NCI-H2029 (cell line): Measurements from ENCODE around the gene RANBP3L.
"Not testable (repeated sequence)": the region's sequence is repeated elsewhere in the genome, so short reads cannot be mapped to it uniquely, and the experiment has no call there.

Source experiments
- DNase-seq: peaks from one replicate; lab custom pipeline; 2025; lab: John Stamatoyannopoulos, UW

The RANBP3L gene

DNA sequence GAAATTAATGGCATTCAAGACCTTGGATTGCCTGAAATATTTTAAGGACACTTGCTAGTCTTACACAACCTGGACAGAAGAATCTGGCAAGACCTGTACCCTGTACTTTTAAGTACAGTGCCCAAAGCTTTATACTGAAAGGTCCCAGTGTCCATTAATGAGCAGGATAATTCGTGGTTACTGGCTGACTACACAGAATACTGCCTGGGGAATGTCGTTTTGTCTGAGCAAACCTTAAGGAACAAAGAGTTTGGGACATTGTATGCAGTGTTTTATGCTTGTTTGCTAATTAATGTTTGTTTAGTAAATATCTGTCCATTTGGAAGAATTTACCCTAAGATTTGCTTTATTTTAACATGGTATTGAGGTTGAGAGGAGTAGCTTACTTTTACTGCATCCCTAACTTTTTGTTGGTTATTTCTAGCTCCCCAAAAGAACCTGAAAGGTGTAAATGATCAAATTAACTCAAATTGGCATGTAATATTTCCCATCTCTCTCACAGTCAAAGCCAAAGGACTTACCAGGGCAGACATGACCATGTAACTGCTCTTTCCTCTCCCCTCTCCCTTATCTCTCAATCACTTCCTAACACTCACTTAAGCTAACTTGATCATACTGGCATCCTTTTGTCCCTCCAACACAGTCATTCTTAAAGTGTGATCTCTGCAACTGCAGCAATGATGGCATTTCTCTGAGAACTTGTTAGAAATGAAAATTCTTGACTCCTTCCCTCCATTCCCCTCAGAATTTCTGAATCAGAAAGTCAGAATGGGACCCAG is 15.7 kb downstream of the RANBP3L start:
- no peak for DNase-seq

DNA sequence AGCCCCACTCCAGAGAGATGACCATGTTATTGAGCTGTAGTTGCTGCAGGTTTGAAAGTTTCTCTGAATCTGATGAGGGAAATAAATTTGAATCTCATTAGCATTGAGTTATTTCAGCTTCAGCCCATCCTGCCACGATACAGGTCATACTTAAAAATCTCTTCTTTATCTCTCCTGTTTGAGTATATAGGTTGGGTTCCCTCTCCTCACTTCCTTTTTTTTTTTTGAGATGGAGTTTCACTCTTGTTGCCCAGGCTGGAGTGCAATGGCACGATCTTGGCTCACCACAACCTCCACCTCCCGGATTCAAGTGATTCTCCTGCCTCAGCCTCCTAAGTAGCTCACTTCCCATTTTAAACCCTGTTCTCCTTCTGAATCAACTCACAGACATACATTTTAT is 17.9 kb downstream of the RANBP3L start:
- DNase-seq: not testable (repeated sequence)

DNA sequence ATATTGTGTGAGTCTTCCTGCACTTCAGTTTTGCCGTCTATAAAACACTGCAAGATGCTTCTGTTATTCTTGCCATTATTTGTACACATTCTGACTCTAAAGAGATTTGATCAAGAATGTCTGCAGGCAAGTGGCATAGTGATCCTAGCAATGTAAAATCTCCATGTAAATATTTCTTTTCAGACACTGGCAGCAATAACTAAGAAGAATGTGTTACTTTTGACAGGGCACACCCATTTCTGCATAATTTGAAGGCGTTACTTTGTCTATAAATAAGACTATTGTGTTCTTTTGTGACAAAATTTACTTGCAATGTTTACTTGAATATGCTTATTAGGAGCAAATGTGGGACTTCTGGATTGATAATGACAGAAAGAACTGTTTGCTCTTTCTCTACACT is 20.1 kb downstream of the RANBP3L start:
- DNase-seq: no peak

DNA sequence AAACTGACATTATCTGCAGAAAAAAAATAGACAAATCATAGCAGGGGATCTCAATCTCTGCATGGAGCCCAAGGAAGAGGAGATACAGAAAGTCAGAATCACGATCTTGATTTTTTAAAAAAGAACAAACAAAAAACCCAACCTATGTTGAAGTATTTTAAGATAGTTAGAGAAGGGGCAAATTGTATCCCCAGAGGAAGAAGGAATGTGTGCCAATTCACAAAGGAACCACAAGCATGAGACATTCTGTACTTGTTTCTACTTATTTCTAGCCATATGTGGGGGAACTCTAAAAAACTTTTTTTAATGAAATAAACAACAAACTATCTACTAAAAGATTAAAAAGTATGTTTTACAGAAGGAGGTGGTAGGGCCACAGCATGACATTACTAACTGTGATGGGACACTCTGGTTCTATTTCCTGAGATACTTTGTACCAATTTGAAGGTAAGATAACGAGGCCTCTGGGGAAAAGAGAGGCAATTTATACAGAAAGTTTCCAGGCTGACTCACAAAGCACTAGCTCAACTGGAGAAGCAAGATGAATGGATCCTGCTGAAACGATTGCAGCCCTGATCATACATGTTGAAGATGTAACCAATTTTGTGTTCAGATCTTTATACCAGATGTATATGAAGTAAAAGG is 22.5 kb downstream of the RANBP3L start:
- no peak for DNase-seq

DNA sequence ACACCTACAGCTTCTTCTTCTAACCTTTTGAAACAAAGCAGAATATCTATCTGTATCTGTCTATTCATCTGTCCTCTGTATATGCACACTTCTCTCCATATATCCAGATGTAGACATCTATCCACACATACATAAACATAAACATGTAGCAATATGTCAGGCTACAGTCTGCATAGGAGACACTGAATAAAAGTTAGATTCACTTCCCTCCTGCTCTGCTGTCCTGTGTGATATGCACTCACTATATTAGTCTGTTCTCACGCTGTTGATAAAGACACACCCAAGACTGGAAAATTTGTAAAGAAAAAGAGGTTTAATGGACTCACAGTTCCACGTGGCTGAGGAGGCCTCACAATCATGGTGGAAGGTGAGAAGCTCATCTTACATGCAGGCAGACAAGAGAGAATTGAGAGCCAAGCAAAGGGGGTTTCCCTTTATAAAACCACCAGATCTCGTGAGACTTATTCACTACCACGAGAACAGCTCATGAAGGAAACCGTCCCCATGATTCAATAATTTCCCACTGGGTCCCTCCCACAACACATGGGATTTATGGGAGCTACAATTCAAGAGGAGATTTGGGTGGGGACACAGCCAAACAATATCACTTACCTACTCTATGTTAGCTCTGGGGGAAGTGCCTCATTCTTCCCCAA is 24.1 kb downstream of the RANBP3L start:
- DNase-seq: no peak

DNA sequence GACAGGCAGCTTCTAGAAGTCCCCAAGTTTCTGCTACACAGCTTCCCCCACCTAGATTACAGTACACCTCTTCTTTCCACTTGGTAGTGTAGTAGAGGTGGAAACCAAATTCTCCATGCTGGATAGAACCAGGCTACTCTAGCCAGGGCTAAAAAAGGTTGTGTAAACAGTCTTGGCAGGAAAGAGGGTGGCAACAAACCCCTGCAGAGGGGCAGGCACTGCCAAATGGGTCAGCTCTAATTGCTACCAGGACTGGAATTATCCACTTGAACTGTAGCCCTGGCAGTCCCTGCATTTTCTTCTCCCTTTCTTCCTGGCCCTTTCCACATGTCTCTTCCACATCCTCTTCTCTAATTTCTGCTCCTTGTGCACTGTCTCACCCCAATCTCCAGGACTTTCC is 24.8 kb downstream of the RANBP3L start:
- DNase-seq: peak; percentile 15

DNA sequence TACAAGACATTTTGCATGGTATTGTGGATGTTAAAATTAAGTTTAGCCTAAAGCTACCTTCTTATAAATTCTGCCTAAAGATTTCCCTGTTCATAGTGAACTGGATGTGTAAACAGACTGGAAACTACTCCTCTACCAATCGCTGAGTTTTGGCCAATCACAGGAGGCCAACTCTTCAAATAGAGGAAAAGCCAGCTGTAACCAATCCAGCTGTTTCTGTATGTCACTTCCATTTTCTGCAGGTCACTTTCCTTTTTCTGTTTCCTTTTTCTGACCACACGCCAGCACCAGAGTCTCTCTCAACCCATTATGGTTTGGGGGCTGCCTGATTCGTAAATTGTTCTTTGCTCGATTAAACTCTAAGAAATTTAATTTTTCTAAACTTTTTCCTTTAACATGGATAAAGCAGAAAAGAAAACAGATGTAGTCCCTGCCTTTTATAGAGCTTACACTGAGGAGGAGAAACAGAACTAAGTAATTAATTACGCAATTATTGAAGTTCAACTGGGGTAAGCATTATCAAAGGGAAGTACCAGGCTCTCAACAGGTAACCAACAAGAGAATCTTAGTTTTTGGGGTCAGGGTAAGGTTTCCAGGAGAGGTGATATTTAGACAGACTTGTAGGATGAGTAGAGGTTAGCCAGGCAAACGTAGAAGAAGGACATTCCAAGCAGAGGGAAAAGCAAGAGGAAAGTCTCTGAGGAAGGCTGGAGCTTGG is 27.7 kb downstream of the RANBP3L start:
- no peak for DNase-seq

DNA sequence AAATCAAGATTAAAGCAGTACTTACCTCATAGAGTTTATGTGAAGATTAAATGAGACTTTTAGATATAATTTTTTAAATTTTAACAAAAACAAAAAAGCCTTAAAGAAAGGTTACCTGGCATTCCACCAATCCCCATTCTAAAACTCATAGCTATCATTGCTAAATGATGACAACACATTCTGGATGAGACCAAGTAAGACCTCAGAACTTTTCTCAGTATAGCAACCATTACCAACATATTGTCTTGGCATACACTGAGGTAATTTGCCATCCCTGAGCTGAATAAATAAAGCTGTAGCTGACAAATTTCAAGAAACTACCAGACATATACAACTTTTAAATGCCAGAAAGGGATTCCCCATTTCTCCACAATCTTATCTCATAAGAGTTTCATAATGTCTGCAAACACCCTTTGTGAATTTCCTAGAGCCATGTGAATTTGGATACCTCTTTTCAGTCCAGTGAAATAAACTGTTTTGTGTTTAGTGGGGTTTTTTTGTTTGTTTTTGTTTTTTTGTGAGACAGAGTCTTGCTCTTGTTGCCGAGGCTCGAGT is 29.5 kb downstream of the RANBP3L start:
- DNase-seq: no peak

DNA sequence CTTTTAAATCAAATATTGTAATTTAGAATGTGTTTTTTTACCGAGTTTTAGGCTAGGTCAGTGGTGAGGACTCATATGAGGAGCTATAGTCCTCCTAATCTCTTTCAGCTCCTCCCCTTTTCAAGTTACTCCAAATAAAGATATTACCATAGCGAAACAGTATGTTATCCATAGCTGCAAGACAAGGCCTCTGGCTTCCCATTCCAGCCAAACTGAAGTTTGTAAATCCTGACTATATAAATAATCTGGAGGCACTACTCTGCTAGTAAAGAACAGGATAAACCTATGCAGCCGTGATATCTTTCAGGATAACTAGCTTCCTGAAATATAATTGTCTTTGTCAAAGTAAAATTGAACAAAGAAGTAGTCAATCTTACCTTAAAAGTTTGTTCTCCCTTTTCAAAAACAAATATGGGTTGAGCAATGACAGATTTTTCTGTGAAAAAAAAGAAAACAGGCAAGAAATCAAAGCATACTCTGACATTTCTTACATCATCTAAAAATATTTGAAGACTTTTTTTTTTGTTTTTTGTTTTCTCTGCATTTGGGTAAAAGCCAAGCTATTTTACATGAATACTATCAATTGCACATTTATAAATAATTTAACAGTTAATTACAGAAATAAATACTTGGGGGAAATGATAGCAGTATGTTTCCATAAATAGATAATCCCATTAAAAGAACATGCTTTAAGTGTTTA is 30.7 kb downstream of the RANBP3L start:
- no peak for DNase-seq

DNA sequence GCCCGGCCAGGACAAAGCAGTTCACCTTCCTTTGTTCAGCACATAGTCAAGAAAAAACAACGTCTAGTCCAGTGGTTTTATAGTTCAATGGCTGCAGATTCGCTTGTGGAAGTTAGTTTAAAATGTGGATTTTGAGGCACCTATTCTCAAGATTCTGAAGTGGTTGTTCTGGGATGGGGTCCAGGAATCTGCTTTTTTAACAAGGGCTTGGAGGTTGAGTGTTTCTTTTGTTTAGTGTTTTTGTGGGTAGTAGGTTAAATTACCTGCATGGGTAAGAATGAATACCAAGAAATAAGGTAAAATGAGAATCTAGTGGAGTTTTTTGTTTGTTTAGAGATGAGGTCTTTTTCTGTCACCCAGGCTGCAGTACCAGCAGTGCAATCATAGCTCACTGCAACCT is 31.5 kb downstream of the RANBP3L start:
- peak; percentile 12 for DNase-seq

DNA sequence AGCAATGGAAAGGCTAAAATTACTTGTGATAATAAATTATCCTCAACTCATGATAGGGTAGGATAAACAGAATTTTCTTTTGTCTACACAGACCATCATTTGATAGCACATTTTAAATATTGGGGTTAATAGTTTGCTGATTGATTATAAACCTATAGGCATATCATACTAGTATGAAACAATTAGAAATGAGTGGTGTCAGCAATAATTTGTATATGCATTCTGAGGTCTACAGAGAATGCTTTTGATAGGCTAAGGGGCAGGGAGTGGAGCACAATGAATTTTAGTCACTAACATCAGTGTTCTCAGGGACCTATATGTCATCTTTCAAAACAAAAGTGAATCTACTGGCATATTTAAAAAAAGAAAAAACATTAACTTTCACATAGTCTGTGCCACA is 32.2 kb downstream of the RANBP3L start:
- no peak for DNase-seq

DNA sequence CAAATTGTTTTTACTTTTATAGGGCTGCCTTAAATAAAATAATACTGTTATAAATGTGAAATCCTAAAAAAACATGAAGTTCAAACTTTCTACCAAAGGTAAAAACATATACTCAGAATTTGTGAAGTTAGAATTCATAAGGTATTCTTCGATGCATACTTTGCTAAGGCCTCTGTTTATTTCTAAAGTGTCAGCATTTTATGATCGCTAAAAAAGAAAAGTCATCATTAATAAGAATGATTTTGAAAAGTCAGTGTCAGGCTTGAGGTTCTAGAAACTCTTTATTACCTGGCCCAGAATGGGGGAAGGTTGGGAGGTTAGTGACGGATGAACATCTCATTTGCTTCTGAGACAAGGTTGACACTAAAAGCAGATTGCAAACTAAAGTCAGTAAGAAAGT is 33.8 kb downstream of the RANBP3L start:
- DNase-seq: no peak

DNA sequence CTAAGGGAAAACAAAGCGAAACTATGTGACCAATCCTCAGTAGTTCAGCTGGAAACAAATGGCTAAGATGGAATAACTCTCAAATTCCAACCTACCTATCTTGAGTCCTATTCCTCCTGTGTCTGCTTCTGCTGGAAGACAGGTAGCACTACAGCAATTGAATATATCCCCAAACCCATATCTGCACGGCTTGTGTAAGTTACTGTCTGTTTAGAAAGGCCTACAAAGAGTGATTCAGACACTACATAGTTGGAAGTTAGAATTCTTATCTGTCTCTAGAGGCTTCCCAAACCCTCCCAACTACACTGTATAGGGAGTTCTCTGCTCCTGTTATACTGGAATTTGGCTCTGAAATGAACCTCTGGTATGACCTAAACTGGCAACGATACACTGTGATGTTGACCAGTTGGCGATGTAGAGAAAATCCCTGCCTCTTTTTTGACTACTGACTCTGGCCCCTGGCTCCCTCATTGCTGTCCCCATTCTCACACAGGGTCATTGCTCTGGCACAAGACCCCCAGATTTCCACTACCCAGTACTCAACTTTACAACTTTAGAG is 37.4 kb downstream of the RANBP3L start:
- no peak for DNase-seq

DNA sequence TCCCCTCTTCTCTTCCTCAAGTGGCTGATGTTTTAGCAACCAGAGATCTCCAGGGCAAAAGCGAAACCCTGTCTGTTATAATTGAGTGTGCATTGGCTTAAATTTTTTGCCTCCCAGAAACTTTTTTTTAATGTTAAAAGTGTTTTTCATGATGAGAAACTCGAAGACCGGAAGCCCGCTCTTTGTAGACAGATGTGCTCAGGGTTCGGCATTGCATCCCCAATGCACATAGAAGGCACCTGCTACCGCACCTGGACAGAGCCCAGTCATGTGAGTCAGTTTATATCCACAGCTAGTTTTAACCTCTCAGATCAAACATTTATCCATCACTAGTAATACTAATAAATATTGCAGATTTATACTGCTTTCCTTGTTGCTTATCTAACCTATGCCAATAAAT is 40.5 kb downstream of the RANBP3L start:
- peak; percentile 29 for DNase-seq

DNA sequence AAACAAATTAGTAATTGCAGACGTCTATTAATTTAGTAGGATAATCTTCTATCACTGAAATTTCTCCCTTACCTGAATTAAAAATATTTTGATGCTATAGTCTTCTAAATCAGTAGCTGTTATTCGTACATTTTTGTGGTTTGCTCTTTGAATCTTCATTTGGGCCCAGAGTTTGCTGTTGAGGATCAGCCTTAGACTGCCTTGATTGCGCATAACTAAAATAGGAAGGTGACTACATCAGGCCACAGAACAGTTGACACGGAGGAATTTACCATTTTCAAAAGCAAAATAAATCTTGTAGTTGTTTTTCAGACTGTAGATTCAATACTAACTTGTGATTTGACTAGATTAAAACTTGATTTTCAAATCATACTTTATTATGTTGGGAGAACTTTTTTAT is 48.1 kb downstream of the RANBP3L start:
- no peak for DNase-seq

DNA sequence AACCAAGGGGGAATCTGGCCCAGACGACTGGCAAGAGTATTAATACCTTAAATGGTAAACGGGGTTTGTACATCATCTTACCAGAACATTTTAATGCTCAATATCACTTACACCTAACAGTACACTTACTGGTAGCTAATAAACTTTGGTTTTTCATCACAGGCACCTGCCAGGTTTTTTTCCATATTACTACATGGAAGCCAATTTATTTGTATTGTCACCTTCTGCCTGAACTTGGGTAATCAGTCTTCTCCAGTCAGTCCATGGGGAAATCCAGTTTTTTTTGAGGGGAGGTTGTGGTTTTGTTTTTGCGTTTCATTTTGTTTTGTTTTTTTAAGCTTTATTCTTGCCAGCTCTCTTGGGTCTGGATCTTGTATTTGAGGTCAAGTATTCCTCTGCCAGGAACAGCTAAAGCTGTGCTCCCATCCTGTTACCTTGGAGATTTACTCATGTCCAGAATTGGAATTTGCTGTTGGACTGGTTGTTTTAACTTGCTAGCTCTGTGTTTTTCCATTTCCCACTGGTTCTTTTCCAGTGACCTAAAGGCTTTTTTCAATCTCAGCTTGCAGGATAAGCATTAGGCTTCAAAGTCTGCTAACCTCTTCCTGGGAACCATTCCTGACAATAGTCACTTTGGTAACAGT is 48.9 kb downstream of the RANBP3L start:
- no peak for DNase-seq

DNA sequence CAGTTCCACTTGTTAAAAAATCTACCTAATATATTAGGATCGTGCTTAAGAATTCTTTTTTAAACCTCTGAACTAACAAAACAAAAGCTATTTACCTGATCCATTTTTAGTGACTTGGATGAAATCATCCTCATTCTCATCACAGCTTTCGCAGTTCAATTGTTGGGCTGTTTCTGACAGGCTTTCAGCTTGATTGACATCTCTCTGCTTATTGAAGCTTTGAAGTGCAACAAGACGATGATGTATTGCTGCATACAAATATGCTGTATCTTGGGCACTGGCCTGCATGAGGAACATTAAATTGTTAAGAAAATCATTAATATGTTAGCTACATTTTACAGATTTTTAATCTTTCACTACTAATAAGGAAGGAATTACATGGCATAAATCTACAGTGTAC is 50.5 kb downstream of the RANBP3L start:
- DNase-seq: no peak

DNA sequence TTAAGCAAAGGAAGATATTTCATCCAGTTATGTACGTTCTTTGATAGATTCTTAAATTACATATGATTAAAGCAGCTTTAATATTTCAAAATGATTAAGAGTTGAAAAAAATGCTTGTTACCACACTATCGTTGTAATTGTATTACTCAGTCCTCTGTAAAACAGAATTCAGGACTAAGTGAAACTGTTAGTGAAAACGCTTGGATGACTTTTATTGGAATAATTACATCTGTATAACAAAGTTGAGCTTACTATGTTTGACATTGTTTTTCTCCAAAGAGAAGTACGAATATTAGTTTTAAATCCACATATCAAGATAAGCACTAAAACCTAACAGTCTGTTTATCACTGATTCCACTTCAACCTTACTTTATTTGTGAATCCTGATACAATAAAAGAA is 51.3 kb downstream of the RANBP3L start:
- DNase-seq: no peak

DNA sequence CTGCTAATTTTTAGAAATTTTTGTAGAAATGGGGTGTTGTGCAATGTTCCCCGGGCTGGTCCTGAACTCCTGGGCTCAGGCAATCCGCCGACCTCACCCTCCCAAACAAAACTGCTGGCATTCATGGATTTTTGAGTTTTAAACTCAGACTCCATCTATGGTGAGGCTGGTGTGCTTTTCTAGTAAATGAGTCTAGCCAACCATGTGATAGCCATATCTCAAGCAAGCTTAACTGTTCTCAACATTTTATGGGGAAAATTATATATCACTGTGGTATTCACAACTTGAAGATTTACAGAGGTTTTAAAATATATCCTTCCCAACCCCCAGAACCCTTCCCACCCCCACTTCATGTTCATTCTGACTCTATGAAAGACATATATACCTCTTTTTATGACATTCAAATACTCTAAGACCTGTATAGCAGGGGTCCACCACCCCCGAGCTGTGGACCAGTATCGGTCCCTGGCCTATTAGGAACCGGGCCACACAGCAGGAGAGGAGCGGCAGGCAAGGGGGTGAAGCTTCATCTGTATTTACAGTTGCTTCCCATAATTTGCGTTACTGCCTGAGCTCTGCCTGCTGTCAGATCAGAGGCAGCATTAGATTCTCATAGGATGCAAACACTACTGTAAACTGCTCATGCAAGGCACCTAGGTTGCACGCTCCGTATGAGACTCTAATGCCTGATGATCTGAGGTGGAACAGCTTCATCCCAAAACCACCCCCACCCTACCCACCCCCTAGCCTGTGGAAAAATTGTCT is 55.5 kb downstream of the RANBP3L start:
- DNase-seq: no peak

DNA sequence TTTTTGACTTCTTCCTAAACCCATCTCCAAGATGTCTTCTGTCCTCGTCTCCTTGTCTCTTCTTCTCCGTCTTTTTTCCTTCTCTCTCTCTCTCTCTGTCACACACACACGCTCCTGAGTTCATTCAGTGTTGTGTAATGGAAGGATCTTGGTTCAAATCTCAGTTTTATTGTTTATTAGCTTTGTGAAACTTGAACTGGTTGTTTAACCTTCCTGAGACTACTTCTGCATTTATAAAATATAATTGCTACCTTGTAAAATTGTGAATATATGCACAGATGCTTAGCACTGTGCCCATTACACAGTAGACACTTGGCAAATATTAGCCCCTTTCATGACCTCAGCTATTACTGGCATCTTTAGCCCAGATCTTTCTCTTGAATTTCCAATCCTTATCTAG is 57.6 kb downstream of the RANBP3L start:
- DNase-seq: no peak
